Measurements from ENCODE around the gene CPO.

DNA sequence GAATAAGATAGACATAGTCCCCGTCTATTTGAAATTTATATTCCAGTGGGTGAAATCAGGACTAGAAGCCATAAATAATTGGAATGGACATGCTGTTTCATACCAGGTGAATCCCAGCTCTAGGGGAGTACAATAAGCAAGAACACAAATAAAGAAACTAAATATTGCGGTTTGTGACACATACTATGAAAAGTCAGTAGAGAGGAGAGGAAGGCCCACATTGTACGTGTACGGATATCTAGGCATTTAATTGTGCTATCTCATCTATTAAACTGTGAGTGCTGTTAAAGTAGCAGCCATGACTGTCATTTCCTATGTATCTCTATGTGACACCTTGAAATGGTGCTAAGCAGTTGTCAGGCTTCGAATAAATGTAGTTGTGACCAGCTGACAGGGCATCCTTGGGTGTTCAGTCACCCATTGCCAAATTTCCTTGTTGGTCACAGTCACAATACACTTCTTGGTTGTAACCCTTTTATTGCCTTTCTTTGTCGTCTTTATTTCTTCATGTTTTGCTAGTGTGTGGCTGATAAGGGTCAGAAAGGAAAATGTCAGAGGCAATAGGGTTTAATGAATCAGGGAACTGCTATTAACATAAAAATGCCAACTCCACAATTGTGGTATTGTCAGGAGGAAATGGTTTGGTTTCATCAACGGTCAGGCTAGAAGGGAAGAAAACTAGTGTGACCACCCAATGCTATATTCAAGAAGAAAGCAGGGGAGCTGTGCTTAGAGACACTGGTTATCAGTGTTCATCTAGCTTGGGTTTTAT, 31.5 kb downstream of the CPO start:
- TF ChIP-seq, protein P1, sequence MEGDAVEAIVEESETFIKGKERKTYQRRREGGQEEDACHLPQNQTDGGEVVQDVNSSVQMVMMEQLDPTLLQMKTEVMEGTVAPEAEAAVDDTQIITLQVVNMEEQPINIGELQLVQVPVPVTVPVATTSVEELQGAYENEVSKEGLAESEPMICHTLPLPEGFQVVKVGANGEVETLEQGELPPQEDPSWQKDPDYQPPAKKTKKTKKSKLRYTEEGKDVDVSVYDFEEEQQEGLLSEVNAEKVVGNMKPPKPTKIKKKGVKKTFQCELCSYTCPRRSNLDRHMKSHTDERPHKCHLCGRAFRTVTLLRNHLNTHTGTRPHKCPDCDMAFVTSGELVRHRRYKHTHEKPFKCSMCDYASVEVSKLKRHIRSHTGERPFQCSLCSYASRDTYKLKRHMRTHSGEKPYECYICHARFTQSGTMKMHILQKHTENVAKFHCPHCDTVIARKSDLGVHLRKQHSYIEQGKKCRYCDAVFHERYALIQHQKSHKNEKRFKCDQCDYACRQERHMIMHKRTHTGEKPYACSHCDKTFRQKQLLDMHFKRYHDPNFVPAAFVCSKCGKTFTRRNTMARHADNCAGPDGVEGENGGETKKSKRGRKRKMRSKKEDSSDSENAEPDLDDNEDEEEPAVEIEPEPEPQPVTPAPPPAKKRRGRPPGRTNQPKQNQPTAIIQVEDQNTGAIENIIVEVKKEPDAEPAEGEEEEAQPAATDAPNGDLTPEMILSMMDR (conservative IDR thresholded peaks at IDR 0.05 in 1 of 2, IDR thresholded peaks at IDR 0.05 in 1 of 2; ENCODE audit: extremely low read depth in 1 of 2, insufficient read depth in 1 of 2, low read depth in 1 of 2, low read length in 2 of 2), result no peak
- TF ChIP-seq EZH2 (IDR thresholded peaks at IDR 0.05; ENCODE audit: borderline replicate concordance, low read length), result no peak

Data from mammary epithelial cell (primary cell).